Kidney epithelial cell (primary cell): ENCODE results near the gene MT1B. TPM values are rescaled to one million over a fixed set of nuclear protein-coding genes. Genes with fewer than 3 reads are reported as not detected.
A peak's percentile ranks its signal among the peaks of the same experiment; 100 is the strongest.

Experiments
- DNase-seq: peaks from one replicate; pipeline ENCODE4 v3.0.0-alpha.2; 2010; ENCODE audit warnings: low read depth
- H3K27me3 ChIP-seq: 2 replicates; pipeline ENCODE4 v1.6.0; 2011; ENCODE audit warnings: low read length; ENCODE audit not compliant: control insufficient read depth, insufficient read depth
- H3K36me3 ChIP-seq: 2 replicates; pipeline ENCODE4 v1.5.1; 2011; ENCODE audit warnings: low read length; ENCODE audit not compliant: control insufficient read depth, insufficient read depth
- H3K4me3 ChIP-seq: 2 replicates; pipeline ENCODE4 v1.5.1; 2011; ENCODE audit warnings: low read depth, mild to moderate bottlenecking, control low read depth, low read length
- CTCF ChIP-seq: IDR thresholded peaks from 2 replicates; pipeline ENCODE4 v1.5.1; 2011; ENCODE audit warnings: mild to moderate bottlenecking, moderate library complexity, low read length, control low read depth, inconsistent platforms; ENCODE audit not compliant: insufficient read depth, poor library complexity, severe bottlenecking
- total RNA-seq: library from RNA; depleted of rRNA; stranded (reverse); fragments of >200 nt; gene quantifications from 2 replicates; pipeline ENCODE4 v1.2.3, GENCODE V29; 2015

MT1B gene
- total RNA-seq, 1 donor from 2014 or later, result not detected

- no peak for TF ChIP-seq CTCF
- Histone ChIP-seq H3K36me3 (no peaks in the 10 kb centered on the region), H3K27me3 (peaks cover 16% of the 10 kb centered on the region), H3K4me3 (no peak overlapping the region)
- DNase-seq, result no peak
Measured at GRCh38 chr16:56629531-56629930, 22.2 kb upstream of the MT1B start.

- no peak for TF ChIP-seq CTCF
- H3K36me3 ChIP-seq, result no peaks in the 10 kb centered on the region
- H3K27me3 ChIP-seq, result peaks cover 22% of the 10 kb centered on the region
- DNase-seq, result no peak
- H3K4me3 ChIP-seq, result no peak overlapping the region
Measured at GRCh38 chr16:56630134-56630533, 21.6 kb upstream of the MT1B start.

- Histone ChIP-seq H3K27me3 (peaks cover 32% of the 10 kb centered on the region), H3K36me3 (no peaks in the 10 kb centered on the region), H3K4me3 (no peak overlapping the region)
- DNase-seq, result no peak
- no peak for TF ChIP-seq CTCF
Measured at GRCh38 chr16:56631197-56631596, 20.5 kb upstream of the MT1B start.

GRCh38 chr16:56631832-56632155, 19.9 kb upstream of the MT1B start:
- H3K36me3 ChIP-seq, result no peaks in the 10 kb centered on the region
- peaks cover 38% of the 10 kb centered on the region for H3K27me3 ChIP-seq
- H3K4me3 ChIP-seq, result peak overlapping the region; percentile 36
- no peak for DNase-seq
- TF ChIP-seq CTCF, result no peak

- Histone ChIP-seq H3K36me3 (no peaks in the 10 kb centered on the region), H3K4me3 (peak within 1 kb of the TSS; percentile 36), H3K27me3 (peaks cover 41% of the 10 kb centered on the region)
- TF ChIP-seq CTCF, result no peak
- DNase-seq, result no peak
Measured at GRCh38 chr16:56632156-56632847, 19.4 kb upstream of the MT1B start, which contains the start of gene MT1M. Gene MT1M (plus strand): TSS chr16:56632659. CDS start chr16:56632732, 73 bp downstream.

- no peak for DNase-seq
- no peak overlapping the region for H3K4me3 ChIP-seq
- TF ChIP-seq CTCF, result no peak
- no peaks in the 10 kb centered on the region for H3K36me3 ChIP-seq
- H3K27me3 ChIP-seq, result peaks cover 44% of the 10 kb centered on the region
Measured at GRCh38 chr16:56632848-56633365, 18.8 kb upstream of the MT1B start.
